Esophagus muscularis mucosa (tissue), 4 donors: Measurements from ENCODE around the gene FOXE1. TPM values are rescaled to one million over a fixed set of nuclear protein-coding genes. Genes with fewer than 3 reads are reported as not detected.

Experiments
- DNase-seq: peaks from one replicate; pipeline ENCODE4 v3.0.0-alpha.2; 2017; ENCODE audit errors: extremely low spot score
- H3K27ac ChIP-seq, 4 donors: fragments of 200-600 bp; sonication (generic); replicated peaks in 1 of 4; 1 replicate in 3 of 4; 2 replicates in 1 of 4; pipeline ENCODE4 v1.5.1; 2016 to 2019; ENCODE audit warnings: mild to moderate bottlenecking in 1 of 4
- H3K27me3 ChIP-seq, 4 donors: fragments of 200-600 bp; sonication (generic); one replicate each; pipeline versions ENCODE4 v1.5.1 to v1.6.0; 2016 to 2019
- H3K36me3 ChIP-seq, 4 donors: fragments of 200-600 bp; sonication (generic); one replicate each; pipeline ENCODE4 v1.5.1; 2016 to 2019
- H3K4me1 ChIP-seq, 4 donors: fragments of 200-600 bp; sonication (generic); one replicate each; pipeline ENCODE4 v1.5.1; 2016 to 2019
- H3K4me3 ChIP-seq, 4 donors: fragments of 200-600 bp; sonication (generic); 1 replicate in 2 of 4; 2 replicates in 2 of 4; pipeline ENCODE4 v1.5.1; 2016 to 2019; ENCODE audit warnings: mild to moderate bottlenecking in 4 of 4, moderate library complexity in 1 of 4
- H3K9me3 ChIP-seq, 4 donors: fragments of 200-600 bp; sonication (generic); 1 replicate in 3 of 4; 2 replicates in 1 of 4; pipeline ENCODE4 v1.5.1; 2016 to 2019
- CTCF ChIP-seq, 3 experiments: fragments of 200-600 bp in 2 of 3; fragments of 450-650 bp in 1 of 3; sonication (generic) in 2 of 3; IDR thresholded peaks; one replicate each; pipeline ENCODE4 v1.5.1; 2017 to 2019; ENCODE audit warnings: antibody characterized with exemption in 3 of 3, mild to moderate bottlenecking in 2 of 3, moderate library complexity in 1 of 3
- EP300 ChIP-seq: sonication (generic); formaldehyde crosslinking; IDR thresholded peaks from one replicate; pipeline ENCODE4 v1.6.1; 2017; ENCODE audit warnings: antibody characterized with exemption
- POLR2A ChIP-seq: fragments of 450-650 bp; IDR thresholded peaks from one replicate; pipeline ENCODE4 v1.6.1; 2017; ENCODE audit warnings: antibody characterized with exemption, moderate library complexity, mild to moderate bottlenecking, low read depth
- POLR2AphosphoS5 ChIP-seq, 2 donors: sonication (generic); formaldehyde crosslinking; IDR thresholded peaks; one replicate each; pipeline ENCODE4 v1.6.1; 2017; ENCODE audit warnings: antibody characterized with exemption in 2 of 2
- WGBS: methylation state at CpG from one replicate; pipeline ENCODE4 v1.1.5; 2018; 5-methylcytosine and 5-hydroxymethylcytosine counted together
- intact Hi-C: fragments of 100-400 bp; cut with DNase I; formaldehyde crosslinking; loops from one replicate; pipeline ENCODE4 v1.15.1; 2023
- total RNA-seq, 4 donors: library from RNA; depleted of rRNA; stranded (reverse); fragments of >200 nt; gene quantifications; one replicate each; pipeline versions ENCODE4 v1.1.0 to v1.2.1, GENCODE V29; 2016

The FOXE1 gene
- total RNA-seq, 4 donors from 2014 or later, result not detected

DNA sequence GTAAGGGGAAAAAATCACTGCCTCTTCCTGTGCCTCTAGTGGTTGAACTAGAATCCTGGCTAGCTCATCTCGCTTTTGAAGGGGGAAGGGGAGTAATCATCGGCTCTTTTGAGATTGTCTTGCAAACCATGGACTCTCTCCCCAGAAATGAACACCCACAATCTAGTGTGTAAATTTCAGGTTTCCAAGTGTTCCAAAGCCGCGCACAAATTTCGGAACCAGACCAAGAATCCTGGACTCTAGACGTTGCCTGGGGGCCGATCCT lies 4.9 kb upstream of the FOXE1 start:
- WGBS, result 0% methylated on average over 1 of the region's 7 CpGs

DNA sequence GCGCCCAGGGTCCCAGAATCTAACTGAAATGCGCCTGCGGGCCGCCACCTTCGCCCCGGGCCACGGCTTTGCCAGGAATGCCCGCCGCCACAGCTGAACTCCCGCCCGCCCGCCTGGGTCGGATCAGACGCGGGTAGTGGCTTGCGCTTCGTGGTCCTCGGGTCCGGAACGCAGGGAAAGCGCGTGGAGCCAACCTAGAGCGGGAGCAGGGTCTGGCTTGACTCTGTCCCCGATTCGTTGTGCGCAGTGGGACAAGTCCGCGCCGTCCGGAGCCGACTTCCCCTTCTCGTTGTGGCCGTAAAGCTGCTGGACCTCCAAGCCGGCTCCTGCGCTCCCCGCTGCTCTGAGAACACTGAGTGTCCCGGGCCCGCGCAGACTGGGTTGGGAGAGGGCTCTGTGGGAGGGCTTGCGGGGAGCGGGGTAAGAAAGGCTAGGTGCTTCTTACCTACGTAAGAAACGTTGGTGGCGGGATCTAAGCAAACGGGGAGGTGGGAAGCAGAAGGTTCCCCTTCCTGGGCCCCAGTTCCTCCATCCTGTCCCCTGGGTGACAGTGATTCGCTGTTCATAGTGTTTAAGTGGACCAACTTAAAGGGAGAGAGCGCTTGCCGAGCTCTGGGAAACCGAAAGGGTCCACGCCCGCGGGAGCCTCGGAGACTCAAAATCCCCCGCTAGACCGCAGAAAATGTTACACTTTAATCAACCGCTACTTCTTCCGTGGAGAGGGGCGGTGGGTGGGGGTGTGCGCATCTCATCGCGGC lies 4.4 kb upstream of the FOXE1 start:
- H3K27me3 ChIP-seq, result peaks cover 0 to 93% (median 67%) of the 10 kb centered on the region in 4 donors

More for the DNA sequence above, 4.9 kb upstream of the FOXE1 start:
- peaks cover 0 to 93% (median 63%) of the 10 kb centered on the region in 4 donors for H3K27me3 ChIP-seq
- H3K36me3 ChIP-seq, result no peaks in the 10 kb centered on the region
- peak overlapping the region; percentile 22 to 43 (median 28) for H3K4me3 ChIP-seq
- TF ChIP-seq POLR2AphosphoS5 (IDR thresholded peaks at IDR 0.05) (no peak), CTCF (IDR thresholded peaks at IDR 0.05) (no peak), EP300 (no peak), POLR2A (no peak)
- no peak overlapping the region for H3K27ac ChIP-seq
- no peaks in the 10 kb centered on the region for H3K9me3 ChIP-seq
- DNase-seq, result no peak
- H3K4me1 ChIP-seq, result peaks cover 14 to 43% (median 37%) of the 10 kb centered on the region in 4 donors
- intact Hi-C loops, result no loop called here

GRCh38 chr9:97849980-97850379 lies 3.0 kb upstream of the FOXE1 start:
- no peak for DNase-seq
- H3K27me3 ChIP-seq, result peaks cover 6 to 95% (median 76%) of the 10 kb centered on the region in 4 donors
- H3K27ac ChIP-seq, result no peak overlapping the region
- no peaks in the 10 kb centered on the region for H3K9me3 ChIP-seq
- 24% methylated on average over 3 of the region's 3 CpGs for WGBS
- no peaks in the 10 kb centered on the region for H3K36me3 ChIP-seq
- no peak for TF ChIP-seq POLR2AphosphoS5 (IDR thresholded peaks at IDR 0.05)
- TF ChIP-seq EP300, result no peak
- TF ChIP-seq CTCF (IDR thresholded peaks at IDR 0.05), result no peak
- no peak for TF ChIP-seq POLR2A
- peaks cover 14 to 61% (median 54%) of the 10 kb centered on the region in 4 donors for H3K4me1 ChIP-seq
- H3K4me3 ChIP-seq, result no peak overlapping the region
- intact Hi-C loops, result no loop called here

More for the DNA sequence above, 4.4 kb upstream of the FOXE1 start:
- DNase-seq, result no peak
- intact Hi-C loops, result no loop called here
- no peaks in the 10 kb centered on the region for H3K9me3 ChIP-seq
- WGBS, result 6% methylated on average over 17 of the region's 61 CpGs
- H3K36me3 ChIP-seq, result no peaks in the 10 kb centered on the region
- H3K4me3 ChIP-seq, result peak overlapping the region; percentile 22 to 43 (median 28)
- no peak for TF ChIP-seq POLR2A
- H3K27ac ChIP-seq, result no peak overlapping the region
- peaks cover 14 to 48% (median 43%) of the 10 kb centered on the region in 4 donors for H3K4me1 ChIP-seq

DNA sequence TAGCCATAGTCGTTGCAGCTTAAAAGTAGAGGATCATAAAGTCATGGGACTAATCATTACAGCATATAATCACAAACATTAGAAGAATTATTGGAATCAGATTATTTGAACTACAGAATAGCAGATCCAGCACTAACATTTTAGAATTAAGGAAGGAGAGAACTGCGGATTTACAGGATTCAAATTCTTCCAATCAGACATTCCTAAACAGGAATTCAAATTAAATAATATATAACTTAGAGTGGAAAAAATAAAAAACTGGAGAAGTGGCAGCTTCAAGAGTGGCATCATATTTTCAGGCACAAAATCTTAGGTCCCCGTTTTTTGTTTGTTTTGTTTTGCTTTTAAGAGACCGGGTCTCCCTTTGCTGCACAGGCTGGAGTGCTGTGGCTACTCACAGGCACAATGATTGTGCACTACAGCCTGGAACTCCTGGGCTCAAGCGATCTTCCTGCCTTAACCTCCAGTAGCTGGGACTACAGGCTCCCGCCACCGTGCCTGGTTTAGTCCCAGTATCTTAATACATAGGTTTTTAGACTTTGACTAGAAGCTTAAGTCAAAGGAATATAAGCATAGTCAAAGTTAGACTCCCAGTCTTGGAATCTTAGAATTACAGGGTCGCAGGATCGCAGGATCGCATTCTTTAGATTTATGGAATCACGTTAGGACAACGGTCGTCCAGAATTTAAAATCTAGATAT lies 2.1 kb upstream of the FOXE1 start:
- Histone ChIP-seq H3K27ac (no peak overlapping the region), H3K27me3 (peaks cover 6 to 100% (median 85%) of the 10 kb centered on the region in 4 donors), H3K9me3 (no peaks in the 10 kb centered on the region), H3K36me3 (no peaks in the 10 kb centered on the region), H3K4me3 (no peak overlapping the region), H3K4me1 (peaks cover 14 to 62% (median 54%) of the 10 kb centered on the region in 4 donors)
- TF ChIP-seq CTCF (IDR thresholded peaks at IDR 0.05), result no peak
- TF ChIP-seq POLR2A, result no peak
- no peak for TF ChIP-seq EP300
- TF ChIP-seq POLR2AphosphoS5 (IDR thresholded peaks at IDR 0.05), result no peak
- no peak for DNase-seq
- intact Hi-C loops, result no loop called here
- 17% methylated on average over 13 of the region's 13 CpGs for WGBS

GRCh38 chr9:97851446-97851883 lies 1.6 kb upstream of the FOXE1 start:
- TF ChIP-seq POLR2AphosphoS5 (IDR thresholded peaks at IDR 0.05) (no peak), CTCF (IDR thresholded peaks at IDR 0.05) (no peak)
- 4% methylated on average over 22 of the region's 23 CpGs for WGBS
- Histone ChIP-seq H3K27me3 (peaks cover 6 to 100% (median 89%) of the 10 kb centered on the region in 4 donors), H3K36me3 (no peaks in the 10 kb centered on the region), H3K4me1 (peaks cover 14 to 62% (median 54%) of the 10 kb centered on the region in 4 donors), H3K27ac (no peak overlapping the region), H3K9me3 (no peaks in the 10 kb centered on the region), H3K4me3 (peak overlapping the region in 1 of 4 donors; percentile 14)
- intact Hi-C loops, result no loop called here
- DNase-seq, result no peak
